KG1 (cell line): Measurements from ENCODE around the gene CD34.
"Not testable (repeated sequence)": the region's sequence is repeated elsewhere in the genome, so short reads cannot be mapped to it uniquely, and the experiment has no call there.

ENCODE experiments used
- DNase-seq: peaks from one replicate; lab custom pipeline; 2025; lab: John Stamatoyannopoulos, UW

The CD34 gene

GRCh38 chr1:207910591-207911354 lies at the start of gene CD34:
Gene CD34, minus strand, starts transcription at chr1:207911125. Its CDS starts 45 bp downstream, at chr1:207911080.
- DNase-seq: no peak

GRCh38 chr1:207960346-207960745 lies 49.4 kb upstream of the CD34 start:
- no peak for DNase-seq

GRCh38 chr1:207959910-207960309 lies 49.0 kb upstream of the CD34 start:
- DNase-seq: no peak

- DNase-seq: no peak
Measured at GRCh38 chr1:207959141-207959825, 48.4 kb upstream of the CD34 start.

GRCh38 chr1:207958376-207959139 lies 47.6 kb upstream of the CD34 start:
- DNase-seq: no peak

- no peak for DNase-seq
Measured at GRCh38 chr1:207956986-207957385, 46.1 kb upstream of the CD34 start.

GRCh38 chr1:207954104-207954503 lies 43.2 kb upstream of the CD34 start:
- DNase-seq: no peak

- DNase-seq: no peak
Measured at GRCh38 chr1:207952617-207953542, 42.0 kb upstream of the CD34 start.

- no peak for DNase-seq
Measured at GRCh38 chr1:207951652-207952051, 40.7 kb upstream of the CD34 start.

- no peak for DNase-seq
Measured at GRCh38 chr1:207950750-207951149, 39.8 kb upstream of the CD34 start.

GRCh38 chr1:207949571-207950195 lies 38.8 kb upstream of the CD34 start:
- DNase-seq: no peak

- DNase-seq: no peak
Measured at GRCh38 chr1:207948536-207949250, 37.8 kb upstream of the CD34 start.

GRCh38 chr1:207946756-207947155 lies 35.8 kb upstream of the CD34 start:
- no peak for DNase-seq

- no peak for DNase-seq
Measured at GRCh38 chr1:207944571-207944970, 33.6 kb upstream of the CD34 start.

- not testable (repeated sequence) for DNase-seq
Measured at GRCh38 chr1:207942337-207942741, 31.4 kb upstream of the CD34 start.

GRCh38 chr1:207941665-207942064 lies 30.7 kb upstream of the CD34 start:
- DNase-seq: no peak

- DNase-seq: no peak
Measured at GRCh38 chr1:207938016-207938415, 27.1 kb upstream of the CD34 start.

GRCh38 chr1:207937204-207937603 lies 26.3 kb upstream of the CD34 start:
- no peak for DNase-seq

- DNase-seq: no peak
Measured at GRCh38 chr1:207935166-207935583, 24.2 kb upstream of the CD34 start.

GRCh38 chr1:207933205-207933800 lies 22.4 kb upstream of the CD34 start:
- no peak for DNase-seq
